ENCODE results near the gene FEN1. TPM values are rescaled to one million over a fixed set of nuclear protein-coding genes. Genes with fewer than 3 reads are reported as not detected.

The FEN1 gene
- total and polyA plus RNA-seq, 2 experiments from 2014 or later, result 15.4 to 21.0 TPM

DNA sequence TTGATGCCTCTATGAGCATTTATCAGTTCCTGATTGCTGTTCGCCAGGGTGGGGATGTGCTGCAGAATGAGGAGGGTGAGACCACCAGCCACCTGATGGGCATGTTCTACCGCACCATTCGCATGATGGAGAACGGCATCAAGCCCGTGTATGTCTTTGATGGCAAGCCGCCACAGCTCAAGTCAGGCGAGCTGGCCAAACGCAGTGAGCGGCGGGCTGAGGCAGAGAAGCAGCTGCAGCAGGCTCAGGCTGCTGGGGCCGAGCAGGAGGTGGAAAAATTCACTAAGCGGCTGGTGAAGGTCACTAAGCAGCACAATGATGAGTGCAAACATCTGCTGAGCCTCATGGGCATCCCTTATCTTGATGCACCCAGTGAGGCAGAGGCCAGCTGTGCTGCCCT lies 2.7 kb downstream of the FEN1 start:
- Histone ChIP-seq H4K20me1 (ENCODE audit: insufficient read depth, poor library complexity, severe bottlenecking) (no peaks in the 10 kb centered on the region), H3K9me2 (replicated peaks; ENCODE audit: insufficient read depth) (no peaks in the 10 kb centered on the region), H2AFZ (no peak overlapping the region), H3K79me2 (peaks cover 57% of the 10 kb centered on the region), H3K9me3 (ENCODE audit: low read depth) (no peaks in the 10 kb centered on the region), H3K4me1 (ENCODE audit: insufficient read depth) (peaks cover 14% of the 10 kb centered on the region), H3K4me2 (no peak overlapping the region), H3K4me3 (no peak overlapping the region), H3K36me3 (replicated peaks; ENCODE audit: insufficient read depth, low read depth) (no peaks in the 10 kb centered on the region), H3K27ac (no peak overlapping the region), H3K27me3 (no peaks in the 10 kb centered on the region)
- TF ChIP-seq EZH2phosphoT487 (IDR thresholded peaks at IDR 0.05; ENCODE audit: low read depth, severe bottlenecking, unreplicated experiment), result no peak
- no peak for TF ChIP-seq EZH2 (IDR thresholded peaks at IDR 0.05; ENCODE audit: borderline replicate concordance)
- TF ChIP-seq, protein P1, sequence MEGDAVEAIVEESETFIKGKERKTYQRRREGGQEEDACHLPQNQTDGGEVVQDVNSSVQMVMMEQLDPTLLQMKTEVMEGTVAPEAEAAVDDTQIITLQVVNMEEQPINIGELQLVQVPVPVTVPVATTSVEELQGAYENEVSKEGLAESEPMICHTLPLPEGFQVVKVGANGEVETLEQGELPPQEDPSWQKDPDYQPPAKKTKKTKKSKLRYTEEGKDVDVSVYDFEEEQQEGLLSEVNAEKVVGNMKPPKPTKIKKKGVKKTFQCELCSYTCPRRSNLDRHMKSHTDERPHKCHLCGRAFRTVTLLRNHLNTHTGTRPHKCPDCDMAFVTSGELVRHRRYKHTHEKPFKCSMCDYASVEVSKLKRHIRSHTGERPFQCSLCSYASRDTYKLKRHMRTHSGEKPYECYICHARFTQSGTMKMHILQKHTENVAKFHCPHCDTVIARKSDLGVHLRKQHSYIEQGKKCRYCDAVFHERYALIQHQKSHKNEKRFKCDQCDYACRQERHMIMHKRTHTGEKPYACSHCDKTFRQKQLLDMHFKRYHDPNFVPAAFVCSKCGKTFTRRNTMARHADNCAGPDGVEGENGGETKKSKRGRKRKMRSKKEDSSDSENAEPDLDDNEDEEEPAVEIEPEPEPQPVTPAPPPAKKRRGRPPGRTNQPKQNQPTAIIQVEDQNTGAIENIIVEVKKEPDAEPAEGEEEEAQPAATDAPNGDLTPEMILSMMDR (IDR thresholded peaks at IDR 0.05; ENCODE audit: poor library complexity), result no peak
- WGBS (ENCODE audit: low lambda C conversion rate, missing lambda C conversion rate), result 98% methylated on average over 12 of the region's 12 CpGs
- no peak for DNase-seq (ENCODE audit: low spot score)

DNA sequence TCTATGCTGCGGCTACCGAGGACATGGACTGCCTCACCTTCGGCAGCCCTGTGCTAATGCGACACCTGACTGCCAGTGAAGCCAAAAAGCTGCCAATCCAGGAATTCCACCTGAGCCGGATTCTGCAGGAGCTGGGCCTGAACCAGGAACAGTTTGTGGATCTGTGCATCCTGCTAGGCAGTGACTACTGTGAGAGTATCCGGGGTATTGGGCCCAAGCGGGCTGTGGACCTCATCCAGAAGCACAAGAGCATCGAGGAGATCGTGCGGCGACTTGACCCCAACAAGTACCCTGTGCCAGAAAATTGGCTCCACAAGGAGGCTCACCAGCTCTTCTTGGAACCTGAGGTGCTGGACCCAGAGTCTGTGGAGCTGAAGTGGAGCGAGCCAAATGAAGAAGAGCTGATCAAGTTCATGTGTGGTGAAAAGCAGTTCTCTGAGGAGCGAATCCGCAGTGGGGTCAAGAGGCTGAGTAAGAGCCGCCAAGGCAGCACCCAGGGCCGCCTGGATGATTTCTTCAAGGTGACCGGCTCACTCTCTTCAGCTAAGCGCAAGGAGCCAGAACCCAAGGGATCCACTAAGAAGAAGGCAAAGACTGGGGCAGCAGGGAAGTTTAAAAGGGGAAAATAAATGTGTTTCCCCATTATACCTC lies 3.3 kb downstream of the FEN1 start:
- Histone ChIP-seq H2AFZ (no peak overlapping the region), H3K79me2 (peaks cover 51% of the 10 kb centered on the region), H3K27ac (no peak overlapping the region), H3K9me2 (replicated peaks; ENCODE audit: insufficient read depth) (no peaks in the 10 kb centered on the region), H3K4me3 (no peak overlapping the region), H3K36me3 (replicated peaks; ENCODE audit: insufficient read depth, low read depth) (no peaks in the 10 kb centered on the region), H3K9me3 (ENCODE audit: low read depth) (no peaks in the 10 kb centered on the region), H3K27me3 (no peaks in the 10 kb centered on the region), H3K4me1 (ENCODE audit: insufficient read depth) (peaks cover 14% of the 10 kb centered on the region), H4K20me1 (ENCODE audit: insufficient read depth, poor library complexity, severe bottlenecking) (no peaks in the 10 kb centered on the region), H3K4me2 (no peak overlapping the region)
- no peak for TF ChIP-seq EZH2phosphoT487 (IDR thresholded peaks at IDR 0.05; ENCODE audit: low read depth, severe bottlenecking, unreplicated experiment)
- TF ChIP-seq, protein P1 (IDR thresholded peaks at IDR 0.05; ENCODE audit: poor library complexity), result no peak
- TF ChIP-seq EZH2 (IDR thresholded peaks at IDR 0.05; ENCODE audit: borderline replicate concordance), result no peak
- DNase-seq (ENCODE audit: low spot score), result no peak
- 98% methylated on average over 18 of the region's 18 CpGs for WGBS (ENCODE audit: low lambda C conversion rate, missing lambda C conversion rate)

DNA sequence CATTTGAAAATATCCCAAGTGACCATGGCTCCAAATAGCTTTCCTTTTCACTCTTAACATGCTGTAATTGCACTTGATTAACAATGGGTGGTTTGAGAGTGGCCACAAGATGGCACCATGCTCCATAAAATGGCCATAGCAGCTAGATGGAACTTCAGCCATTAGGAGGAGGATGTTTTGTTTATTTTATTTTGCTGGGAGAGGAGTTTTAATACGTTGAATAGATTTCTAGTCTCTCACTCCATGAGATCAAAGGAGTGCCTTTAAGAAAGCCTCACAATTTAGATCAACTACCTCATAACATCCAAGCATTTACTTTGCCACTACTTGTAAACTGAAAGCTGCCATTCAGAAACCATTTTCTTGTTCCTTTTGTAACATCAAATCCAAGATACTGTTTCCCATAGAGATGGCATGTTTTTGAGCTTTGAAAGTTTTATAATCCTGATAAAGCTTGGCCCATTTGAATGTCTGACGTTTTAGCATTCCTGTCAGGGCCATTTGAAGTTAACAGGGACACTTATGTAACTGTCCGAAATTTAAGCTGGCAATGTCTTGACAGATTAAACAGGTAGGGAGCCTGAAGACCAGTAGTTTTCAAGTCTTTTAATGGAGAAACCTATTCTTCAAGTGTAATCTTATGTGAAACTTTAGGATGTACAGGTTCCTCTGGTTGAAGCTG lies 4.7 kb downstream of the FEN1 start:
- peak overlapping the region; percentile 0 for H2AFZ ChIP-seq
- H3K79me2 ChIP-seq, result peaks cover 43% of the 10 kb centered on the region
- peak overlapping the region; percentile 34 for H3K27ac ChIP-seq
- H3K4me3 ChIP-seq, result no peak overlapping the region
- no peaks in the 10 kb centered on the region for H3K27me3 ChIP-seq
- 48% methylated on average over 3 of the region's 3 CpGs for WGBS (ENCODE audit: low lambda C conversion rate, missing lambda C conversion rate)
- no peaks in the 10 kb centered on the region for H3K9me2 ChIP-seq (replicated peaks; ENCODE audit: insufficient read depth)
- peak; percentile 86 for DNase-seq (ENCODE audit: low spot score)
- TF ChIP-seq EZH2phosphoT487 (IDR thresholded peaks at IDR 0.05; ENCODE audit: low read depth, severe bottlenecking, unreplicated experiment) (no peak), EZH2 (IDR thresholded peaks at IDR 0.05; ENCODE audit: borderline replicate concordance) (no peak)
- TF ChIP-seq, protein P1 (IDR thresholded peaks at IDR 0.05; ENCODE audit: poor library complexity), result peak; percentile 91
- H3K36me3 ChIP-seq (replicated peaks; ENCODE audit: insufficient read depth, low read depth), result no peaks in the 10 kb centered on the region
- peaks cover 7% of the 10 kb centered on the region for H3K4me1 ChIP-seq (ENCODE audit: insufficient read depth)
- no peaks in the 10 kb centered on the region for H4K20me1 ChIP-seq (ENCODE audit: insufficient read depth, poor library complexity, severe bottlenecking)
- no peaks in the 10 kb centered on the region for H3K9me3 ChIP-seq (ENCODE audit: low read depth)
- H3K4me2 ChIP-seq, result peak overlapping the region; percentile 18
